ENCODE results near the gene PLXNB3.

Gene PLXNB3

GRCh38 chrX:153773741-153774575, 9.9 kb downstream of the PLXNB3 start:
- no peak for DNase-seq (ENCODE audit: low read depth in 2 of 2)

- no peak for DNase-seq (ENCODE audit: low read depth in 2 of 2)
These were observed 10.7 kb downstream of the PLXNB3 start for GRCh38 chrX:153774576-153775292.

- no peak for DNase-seq (ENCODE audit: low read depth in 2 of 2)
These were observed 11.5 kb downstream of the PLXNB3 start for GRCh38 chrX:153775293-153776119.

- DNase-seq (ENCODE audit: low read depth in 2 of 2) = no peak
These were observed 12.1 kb downstream of the PLXNB3 start for GRCh38 chrX:153776120-153776599.

- no peak for DNase-seq (ENCODE audit: low read depth in 2 of 2)
These were observed 12.6 kb downstream of the PLXNB3 start for GRCh38 chrX:153776611-153777045.

- DNase-seq (ENCODE audit: low read depth in 2 of 2) = no peak
These were observed 13.4 kb downstream of the PLXNB3 start for GRCh38 chrX:153777261-153778090.

- no peak for DNase-seq (ENCODE audit: low read depth in 2 of 2)
These were observed 14.1 kb downstream of the PLXNB3 start for GRCh38 chrX:153778181-153778580.

GRCh38 chrX:153778684-153779101, 14.6 kb downstream of the PLXNB3 start:
- no peak for DNase-seq (ENCODE audit: low read depth in 2 of 2)

- DNase-seq (ENCODE audit: low read depth in 2 of 2) = no peak
These were observed 16.0 kb downstream of the PLXNB3 start for GRCh38 chrX:153779891-153780677.

- DNase-seq (ENCODE audit: low read depth in 2 of 2) = no peak
These were observed 16.8 kb downstream of the PLXNB3 start, which contains the start of gene SRPK3 for GRCh38 chrX:153780678-153781427. Gene SRPK3 (plus strand): TSS chrX:153781041. CDS start chrX:153781087, 46 bp downstream.

GRCh38 chrX:153781428-153782047, 17.5 kb downstream of the PLXNB3 start:
- no peak for DNase-seq (ENCODE audit: low read depth in 2 of 2)

GRCh38 chrX:153782313-153782712, 18.3 kb downstream of the PLXNB3 start:
- no peak for DNase-seq (ENCODE audit: low read depth in 2 of 2)

- DNase-seq (ENCODE audit: low read depth in 2 of 2) = no peak
These were observed 18.8 kb downstream of the PLXNB3 start for GRCh38 chrX:153782871-153783270.

- DNase-seq (ENCODE audit: low read depth in 2 of 2) = no peak
These were observed 19.4 kb downstream of the PLXNB3 start for GRCh38 chrX:153783378-153784013.

- DNase-seq (ENCODE audit: low read depth in 2 of 2) = no peak
These were observed 20.4 kb downstream of the PLXNB3 start for GRCh38 chrX:153784325-153784967.

- DNase-seq (ENCODE audit: low read depth in 2 of 2) = no peak
These were observed 22.6 kb downstream of the PLXNB3 start for GRCh38 chrX:153786669-153787068.

- DNase-seq (ENCODE audit: low read depth in 2 of 2) = no peak
These were observed 25.6 kb downstream of the PLXNB3 start for GRCh38 chrX:153789654-153790053.
